ENCODE results near the gene UBTD2. TPM values are rescaled to one million over a fixed set of nuclear protein-coding genes. Genes with fewer than 3 reads are reported as not detected.

The UBTD2 gene
- total RNA-seq, 2 donors from 2014 or later = 6.6 to 12.4 TPM

- Histone ChIP-seq H3K27ac (no peak overlapping the region), H3K4me3 (no peak overlapping the region), H3K36me3 (no peaks in the 10 kb centered on the region), H3K4me1 (no peaks in the 10 kb centered on the region), H3K27me3 (no peaks in the 10 kb centered on the region), H3K9me3 (peaks cover 0 to under 1% of the 10 kb centered on the region in 2 donors)
- TF ChIP-seq CTCF (IDR thresholded peaks at IDR 0.05) = no peak
- no peak for DNase-seq (ENCODE audit: low spot score)
Observed at GRCh38 chr5:172311026-172311425, 27.5 kb upstream of the UBTD2 start.

GRCh38 chr5:172305380-172305779, 21.8 kb upstream of the UBTD2 start:
- no peaks in the 10 kb centered on the region for H3K4me1 ChIP-seq
- DNase-seq (ENCODE audit: low spot score) = no peak
- no peaks in the 10 kb centered on the region for H3K36me3 ChIP-seq
- no peaks in the 10 kb centered on the region for H3K27me3 ChIP-seq
- no peak for TF ChIP-seq CTCF (IDR thresholded peaks at IDR 0.05)
- no peak overlapping the region for H3K4me3 ChIP-seq
- H3K9me3 ChIP-seq = peaks cover 0 to 13% of the 10 kb centered on the region in 2 donors
- H3K27ac ChIP-seq = no peak overlapping the region

- no peaks in the 10 kb centered on the region for H3K36me3 ChIP-seq
- no peak for TF ChIP-seq CTCF (IDR thresholded peaks at IDR 0.05)
- no peak overlapping the region for H3K4me3 ChIP-seq
- DNase-seq (ENCODE audit: low spot score) = no peak
- peaks cover 0 to 13% of the 10 kb centered on the region in 2 donors for H3K9me3 ChIP-seq
- no peak overlapping the region for H3K27ac ChIP-seq
- no peaks in the 10 kb centered on the region for H3K27me3 ChIP-seq
- no peaks in the 10 kb centered on the region for H3K4me1 ChIP-seq
Observed at GRCh38 chr5:172303572-172304335, 20.2 kb upstream of the UBTD2 start.

- Histone ChIP-seq H3K27ac (no peak overlapping the region), H3K27me3 (no peaks in the 10 kb centered on the region), H3K4me3 (no peak overlapping the region), H3K4me1 (no peaks in the 10 kb centered on the region), H3K9me3 (peaks cover 0 to 13% of the 10 kb centered on the region in 2 donors), H3K36me3 (no peaks in the 10 kb centered on the region)
- no peak for DNase-seq (ENCODE audit: low spot score)
- no peak for TF ChIP-seq CTCF (IDR thresholded peaks at IDR 0.05)
Observed at GRCh38 chr5:172303162-172303561, 19.6 kb upstream of the UBTD2 start.

GRCh38 chr5:172302047-172302710, 18.6 kb upstream of the UBTD2 start:
- H3K27me3 ChIP-seq = no peaks in the 10 kb centered on the region
- no peak for DNase-seq (ENCODE audit: low spot score)
- H3K36me3 ChIP-seq = no peaks in the 10 kb centered on the region
- H3K4me3 ChIP-seq = no peak overlapping the region
- H3K27ac ChIP-seq = no peak overlapping the region
- H3K4me1 ChIP-seq = no peaks in the 10 kb centered on the region
- no peak for TF ChIP-seq CTCF (IDR thresholded peaks at IDR 0.05)
- H3K9me3 ChIP-seq = peaks cover 0 to 13% of the 10 kb centered on the region in 2 donors
